ENCODE results near the gene FBXL17. TPM values are rescaled to one million over a fixed set of nuclear protein-coding genes. Genes with fewer than 3 reads are reported as not detected.
A peak's percentile ranks its signal among the peaks of the same experiment; 100 is the strongest.

The FBXL17 gene
- total RNA-seq, 1 experiment from 2014 or later = 18.2 TPM

DNA sequence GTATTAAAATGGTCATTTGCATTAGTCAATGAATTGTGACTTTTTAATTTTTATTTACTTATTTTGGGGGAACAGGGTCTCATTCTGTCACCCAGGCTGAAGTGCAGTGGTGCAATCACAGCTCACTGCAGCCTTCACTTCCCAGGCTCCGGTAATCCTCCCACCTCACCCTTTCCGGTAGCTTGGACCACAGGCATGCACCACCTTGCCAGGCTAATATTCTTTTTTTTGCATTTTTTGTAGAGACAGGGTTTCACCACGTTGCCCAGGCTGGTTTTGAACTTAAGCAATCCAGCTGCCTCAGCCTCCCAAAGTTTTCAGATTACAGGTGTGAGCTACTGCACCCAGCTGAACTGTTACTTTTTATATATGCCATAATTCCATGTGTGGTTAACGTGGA is 143.4 kb downstream of the FBXL17 start:
- intact Hi-C loops (cut with micrococcal nuclease) = no loop called here
- TF ChIP-seq, protein P1, sequence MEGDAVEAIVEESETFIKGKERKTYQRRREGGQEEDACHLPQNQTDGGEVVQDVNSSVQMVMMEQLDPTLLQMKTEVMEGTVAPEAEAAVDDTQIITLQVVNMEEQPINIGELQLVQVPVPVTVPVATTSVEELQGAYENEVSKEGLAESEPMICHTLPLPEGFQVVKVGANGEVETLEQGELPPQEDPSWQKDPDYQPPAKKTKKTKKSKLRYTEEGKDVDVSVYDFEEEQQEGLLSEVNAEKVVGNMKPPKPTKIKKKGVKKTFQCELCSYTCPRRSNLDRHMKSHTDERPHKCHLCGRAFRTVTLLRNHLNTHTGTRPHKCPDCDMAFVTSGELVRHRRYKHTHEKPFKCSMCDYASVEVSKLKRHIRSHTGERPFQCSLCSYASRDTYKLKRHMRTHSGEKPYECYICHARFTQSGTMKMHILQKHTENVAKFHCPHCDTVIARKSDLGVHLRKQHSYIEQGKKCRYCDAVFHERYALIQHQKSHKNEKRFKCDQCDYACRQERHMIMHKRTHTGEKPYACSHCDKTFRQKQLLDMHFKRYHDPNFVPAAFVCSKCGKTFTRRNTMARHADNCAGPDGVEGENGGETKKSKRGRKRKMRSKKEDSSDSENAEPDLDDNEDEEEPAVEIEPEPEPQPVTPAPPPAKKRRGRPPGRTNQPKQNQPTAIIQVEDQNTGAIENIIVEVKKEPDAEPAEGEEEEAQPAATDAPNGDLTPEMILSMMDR (IDR thresholded peaks at IDR 0.05; ENCODE audit: unreplicated experiment) = no peak
- Mint-ChIP-seq H3K9me3 (ENCODE audit: unreplicated experiment) (peaks cover 14% of the 10 kb centered on the region), H3K27ac (ENCODE audit: low read depth, unreplicated experiment) (no peak overlapping the region), H3K36me3 (ENCODE audit: insufficient read depth, unreplicated experiment) (no peaks in the 10 kb centered on the region), H3K4me3 (ENCODE audit: unreplicated experiment) (no peak overlapping the region), H3K27me3 (ENCODE audit: insufficient read depth, unreplicated experiment) (no peaks in the 10 kb centered on the region), H3K4me1 (ENCODE audit: insufficient read depth, unreplicated experiment) (peaks cover 4% of the 10 kb centered on the region)
- ChIA-PET CTCF (interaction anchor here (0.6 to 1.3 kb wide), 2 partner anchors 21 to 70 kb away, joined by 3 to 5 read pairs; no protein-coding TSS in a partner anchor), POLR2A (interaction anchor here (0.7 kb wide), 1 partner anchor 10 kb away, joined by 3 read pairs; no protein-coding TSS in a partner anchor)
- no TSS peak for BruUV-seq (replicated peaks)
- peak; percentile 75 for DNase-seq (ENCODE audit: unreplicated experiment)

DNA sequence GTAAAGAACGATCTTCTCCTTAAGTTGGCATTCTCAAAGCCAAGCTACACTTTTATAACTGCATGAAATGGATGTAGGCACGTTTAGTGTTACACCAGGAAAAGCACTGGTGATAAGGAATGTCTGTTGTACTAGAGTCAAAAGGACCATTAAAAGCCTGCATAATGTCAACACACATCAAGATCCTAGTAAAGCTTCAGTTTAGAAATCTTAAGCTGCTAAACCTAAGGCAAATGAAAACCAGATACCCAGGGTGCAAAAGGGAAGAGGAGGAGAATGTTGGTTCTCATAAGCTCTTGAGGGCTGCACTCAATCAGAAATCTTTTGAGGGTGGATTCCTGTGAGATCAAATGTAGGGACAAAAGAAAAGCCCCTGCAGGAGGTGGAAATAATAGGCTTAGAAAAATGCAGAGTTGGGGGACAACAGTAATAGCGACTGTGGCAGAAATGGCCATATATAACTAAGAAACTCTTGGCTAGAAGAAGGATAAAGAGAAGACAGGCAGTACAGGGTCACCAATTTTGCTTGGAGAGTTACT is 148.2 kb downstream of the FBXL17 start:
- no peak for DNase-seq (ENCODE audit: unreplicated experiment)
- POLR2A ChIA-PET = no interaction called here
- CTCF ChIA-PET = no interaction called here
- no peak overlapping the region for H3K27ac Mint-ChIP-seq (ENCODE audit: low read depth, unreplicated experiment)
- no peaks in the 10 kb centered on the region for H3K4me1 Mint-ChIP-seq (ENCODE audit: insufficient read depth, unreplicated experiment)
- H3K4me3 Mint-ChIP-seq (ENCODE audit: unreplicated experiment) = no peak overlapping the region
- no TSS peak for BruUV-seq (replicated peaks)
- H3K36me3 Mint-ChIP-seq (ENCODE audit: insufficient read depth, unreplicated experiment) = peaks cover 6% of the 10 kb centered on the region
- TF ChIP-seq, protein P1 (IDR thresholded peaks at IDR 0.05; ENCODE audit: unreplicated experiment) = no peak
- no peaks in the 10 kb centered on the region for H3K27me3 Mint-ChIP-seq (ENCODE audit: insufficient read depth, unreplicated experiment)
- intact Hi-C loops (cut with micrococcal nuclease) = no loop called here
- no peaks in the 10 kb centered on the region for H3K9me3 Mint-ChIP-seq (ENCODE audit: unreplicated experiment)

DNA sequence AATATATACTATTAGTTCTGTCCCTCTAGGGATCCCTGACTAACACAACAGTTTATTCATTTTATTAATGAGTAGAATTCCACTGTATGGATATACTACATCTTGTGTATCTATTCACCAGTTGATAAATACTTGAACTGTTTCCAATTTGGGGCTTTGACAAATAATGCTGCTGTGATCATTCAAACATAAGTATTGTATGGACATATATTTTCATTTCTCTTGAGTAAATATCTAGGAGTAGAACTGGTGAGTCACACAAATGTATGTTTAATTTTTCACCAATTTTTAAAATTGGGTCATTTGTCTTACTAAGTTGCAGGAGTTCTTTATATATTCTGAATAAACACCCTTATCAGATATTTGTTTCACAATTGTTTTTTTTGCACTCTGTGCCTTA is 149.1 kb downstream of the FBXL17 start:
- H3K27me3 Mint-ChIP-seq (ENCODE audit: insufficient read depth, unreplicated experiment) = no peaks in the 10 kb centered on the region
- no peak overlapping the region for H3K4me3 Mint-ChIP-seq (ENCODE audit: unreplicated experiment)
- H3K27ac Mint-ChIP-seq (ENCODE audit: low read depth, unreplicated experiment) = no peak overlapping the region
- H3K4me1 Mint-ChIP-seq (ENCODE audit: insufficient read depth, unreplicated experiment) = no peaks in the 10 kb centered on the region
- H3K36me3 Mint-ChIP-seq (ENCODE audit: insufficient read depth, unreplicated experiment) = peaks cover 6% of the 10 kb centered on the region
- ChIA-PET POLR2A (no interaction called here), CTCF (no interaction called here)
- BruUV-seq (replicated peaks) = no TSS peak
- no peaks in the 10 kb centered on the region for H3K9me3 Mint-ChIP-seq (ENCODE audit: unreplicated experiment)
- no peak for DNase-seq (ENCODE audit: unreplicated experiment)
- TF ChIP-seq, protein P1 (IDR thresholded peaks at IDR 0.05; ENCODE audit: unreplicated experiment) = no peak
- intact Hi-C loops (cut with micrococcal nuclease) = no loop called here

DNA sequence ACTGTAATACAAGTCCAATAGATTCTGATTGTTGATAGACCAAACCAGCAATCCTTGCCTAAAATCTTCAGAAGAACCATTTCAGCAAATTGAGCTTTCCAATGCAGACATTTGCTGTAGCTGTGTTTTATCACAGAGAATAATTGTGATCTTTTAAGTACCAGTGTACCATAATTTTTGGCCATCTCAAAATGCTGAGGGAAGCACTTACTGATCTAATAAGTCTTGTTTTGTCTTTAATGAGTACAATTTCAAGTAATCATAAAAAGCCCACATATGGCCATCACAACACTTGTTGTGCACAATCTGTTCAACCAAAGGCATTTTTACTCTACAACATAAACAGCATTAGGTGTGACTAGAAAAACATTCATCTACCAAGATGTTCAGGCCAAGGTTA is 159.9 kb downstream of the FBXL17 start:
- ChIA-PET POLR2A (no interaction called here), CTCF (interaction anchor here (0.7 kb wide), 1 partner anchor 157 kb away, joined by 3 read pairs; no protein-coding TSS in a partner anchor)
- DNase-seq (ENCODE audit: unreplicated experiment) = no peak
- Mint-ChIP-seq H3K36me3 (ENCODE audit: insufficient read depth, unreplicated experiment) (no peaks in the 10 kb centered on the region), H3K9me3 (ENCODE audit: unreplicated experiment) (no peaks in the 10 kb centered on the region), H3K27me3 (ENCODE audit: insufficient read depth, unreplicated experiment) (no peaks in the 10 kb centered on the region), H3K4me3 (ENCODE audit: unreplicated experiment) (no peak overlapping the region), H3K27ac (ENCODE audit: low read depth, unreplicated experiment) (no peak overlapping the region), H3K4me1 (ENCODE audit: insufficient read depth, unreplicated experiment) (peaks cover 10% of the 10 kb centered on the region)
- TF ChIP-seq, protein P1 (IDR thresholded peaks at IDR 0.05; ENCODE audit: unreplicated experiment) = no peak
- intact Hi-C loops (cut with micrococcal nuclease) = no loop called here
- no TSS peak for BruUV-seq (replicated peaks)
